HG02938 (cell line): ENCODE measurements around the gene IL17F.

Experiments used
- ATAC-seq: cut with Tn5 transposase; IDR thresholded peaks from one replicate; pipeline ENCODE4 v1.9.1; 2021; ENCODE audit warnings: mild to moderate bottlenecking, moderate library complexity; ENCODE audit not compliant: unreplicated experiment

The IL17F gene

DNA sequence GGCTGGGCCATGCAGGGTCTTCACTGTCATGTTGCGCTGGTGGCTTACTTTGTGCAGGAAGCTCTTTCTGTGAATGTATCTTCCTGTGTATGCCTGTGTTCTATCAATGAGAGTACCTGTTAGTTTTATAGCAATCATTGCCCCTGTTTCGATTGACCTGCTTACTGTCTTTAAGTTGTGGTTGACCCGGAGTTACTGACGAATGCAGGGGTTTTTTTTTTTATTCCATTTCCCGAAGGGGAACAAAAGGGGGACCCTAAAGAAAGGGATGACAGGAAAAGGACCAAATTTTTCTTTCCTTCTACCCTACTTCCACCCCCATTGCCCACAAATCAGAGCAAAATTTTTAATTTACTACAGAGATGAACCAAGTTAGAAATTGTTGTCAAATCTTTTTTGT, at the start of gene IL17F:
Gene IL17F, minus strand, starts transcription at position 101 of the 400 bp plus-strand sequence. Its CDS starts 71 bp downstream, at position 30.
- no peak for ATAC-seq

DNA sequence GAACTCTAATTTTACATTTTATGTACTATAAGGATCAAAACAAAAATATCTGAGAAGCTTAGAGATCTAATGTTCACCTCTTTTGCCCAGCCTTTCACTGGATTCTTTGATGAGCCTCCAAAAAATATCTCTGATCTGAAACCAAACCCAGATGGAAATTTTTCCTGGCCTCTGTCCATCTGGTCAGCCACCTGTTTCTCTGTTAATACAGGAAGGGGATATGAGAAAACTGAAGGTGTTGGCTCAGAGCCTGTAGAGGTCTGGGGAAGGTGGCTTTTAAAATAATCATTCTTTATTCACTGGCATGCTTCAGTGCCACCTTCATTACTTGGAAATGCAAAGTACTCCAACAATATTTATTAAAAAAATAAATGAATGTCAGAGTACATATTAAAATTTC, 48.8 kb upstream of the IL17F start:
- ATAC-seq: no peak

DNA sequence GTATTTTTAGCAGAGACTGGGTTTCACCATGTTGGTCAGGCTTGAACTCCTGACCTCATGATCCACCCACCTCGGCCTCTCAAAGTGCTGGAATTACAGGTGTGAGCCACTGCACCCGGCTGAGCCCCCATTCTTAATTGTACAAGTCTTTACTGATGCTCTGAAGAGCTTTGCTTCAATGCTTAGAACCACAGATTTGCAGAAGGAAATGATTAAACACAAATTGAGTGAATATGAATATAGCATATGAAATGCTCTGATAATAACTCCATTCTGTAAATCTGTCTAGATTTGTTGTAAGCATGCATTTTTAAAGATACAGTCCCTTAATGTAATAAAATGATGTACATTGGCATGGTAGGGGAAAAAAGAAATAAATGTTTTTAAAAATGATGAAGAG, 44.5 kb upstream of the IL17F start:
- ATAC-seq: no peak

DNA sequence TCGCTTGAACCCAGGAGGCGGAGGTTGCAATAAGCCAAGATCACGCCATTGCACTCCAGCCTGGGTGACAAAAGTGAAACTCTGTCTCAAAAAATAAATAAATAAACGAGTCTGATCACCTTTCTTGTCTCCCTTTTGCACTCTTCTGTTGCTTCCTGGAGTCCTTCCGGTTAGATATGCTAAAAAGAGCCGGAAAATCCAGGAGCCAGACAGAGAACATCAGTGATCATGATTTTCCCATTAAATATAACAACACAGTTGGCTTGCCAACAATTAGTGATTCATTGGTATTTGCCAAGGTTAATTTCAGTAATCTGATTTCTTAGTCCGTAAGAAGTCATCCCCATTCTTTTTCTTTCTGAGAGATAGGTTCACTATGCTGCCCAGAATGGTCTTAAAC, 43.9 kb upstream of the IL17F start:
- ATAC-seq: no peak

DNA sequence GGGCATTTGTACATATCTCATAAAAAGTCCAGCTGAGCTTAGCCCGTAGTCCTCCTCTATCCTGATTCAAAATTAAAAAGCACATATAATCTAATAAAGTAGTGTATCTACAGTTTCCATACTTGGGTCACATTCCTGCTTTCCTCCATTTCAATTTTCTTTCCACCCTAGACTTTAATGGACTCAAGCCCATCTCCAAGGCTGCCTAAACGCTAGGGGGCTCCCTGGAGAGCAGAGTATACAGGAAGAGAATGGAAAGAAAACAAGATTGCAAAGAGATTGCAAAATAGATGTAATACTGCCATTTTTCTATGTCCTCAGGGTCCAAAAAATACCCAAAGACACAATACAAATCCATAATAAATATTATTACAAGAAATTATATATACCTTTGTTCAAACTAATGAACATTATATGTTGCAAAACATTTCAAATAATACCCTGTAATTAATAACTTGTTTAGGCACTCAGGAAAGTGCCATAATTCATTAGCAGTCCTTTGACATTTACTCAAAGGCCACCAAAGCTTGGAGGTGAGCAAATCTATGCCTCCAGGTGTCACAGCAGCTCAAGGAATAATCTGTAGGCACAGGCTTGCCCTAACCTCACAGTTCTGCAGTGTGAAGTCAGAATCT, 42.6 kb upstream of the IL17F start:
- ATAC-seq: no peak

DNA sequence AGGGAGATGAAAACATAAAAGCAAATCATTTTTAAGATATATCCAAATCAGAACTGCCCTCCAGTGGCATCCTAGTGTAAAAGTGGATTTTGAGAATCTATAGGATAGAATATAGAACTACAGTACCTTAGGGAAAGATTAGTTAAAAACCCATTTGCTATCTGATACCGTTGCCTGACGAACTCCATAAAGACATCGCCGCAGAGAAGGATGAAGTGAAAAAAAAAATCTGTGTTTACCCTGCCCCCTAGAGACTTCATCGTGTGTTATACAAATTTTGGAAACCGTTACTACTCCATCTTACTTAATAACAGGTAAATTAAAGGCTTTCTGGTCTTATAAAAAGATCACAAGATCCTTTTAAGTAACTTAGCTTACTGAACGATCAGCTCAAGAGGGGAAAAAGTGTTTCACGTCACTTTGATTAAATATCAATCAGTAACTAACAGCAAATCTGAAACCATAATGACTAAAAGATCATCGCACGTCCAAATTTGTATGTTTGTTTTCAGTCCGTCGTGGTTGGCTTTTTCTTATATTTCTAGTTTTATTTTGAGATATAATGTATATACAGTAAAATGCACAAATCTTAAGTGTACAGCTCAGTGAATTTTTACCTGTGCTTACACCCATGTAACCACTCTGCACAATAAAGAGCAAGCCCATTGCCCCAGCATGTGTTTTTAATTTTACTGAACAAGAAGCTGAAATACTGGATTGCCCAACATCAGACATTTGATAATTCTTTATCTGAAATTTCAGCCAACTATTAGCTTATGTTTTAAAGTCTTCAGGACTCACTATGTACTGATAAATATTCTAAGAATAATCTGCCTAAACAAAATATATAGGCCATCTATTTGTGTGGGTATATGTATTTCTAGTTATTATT, 41.1 kb upstream of the IL17F start:
- ATAC-seq: no peak

DNA sequence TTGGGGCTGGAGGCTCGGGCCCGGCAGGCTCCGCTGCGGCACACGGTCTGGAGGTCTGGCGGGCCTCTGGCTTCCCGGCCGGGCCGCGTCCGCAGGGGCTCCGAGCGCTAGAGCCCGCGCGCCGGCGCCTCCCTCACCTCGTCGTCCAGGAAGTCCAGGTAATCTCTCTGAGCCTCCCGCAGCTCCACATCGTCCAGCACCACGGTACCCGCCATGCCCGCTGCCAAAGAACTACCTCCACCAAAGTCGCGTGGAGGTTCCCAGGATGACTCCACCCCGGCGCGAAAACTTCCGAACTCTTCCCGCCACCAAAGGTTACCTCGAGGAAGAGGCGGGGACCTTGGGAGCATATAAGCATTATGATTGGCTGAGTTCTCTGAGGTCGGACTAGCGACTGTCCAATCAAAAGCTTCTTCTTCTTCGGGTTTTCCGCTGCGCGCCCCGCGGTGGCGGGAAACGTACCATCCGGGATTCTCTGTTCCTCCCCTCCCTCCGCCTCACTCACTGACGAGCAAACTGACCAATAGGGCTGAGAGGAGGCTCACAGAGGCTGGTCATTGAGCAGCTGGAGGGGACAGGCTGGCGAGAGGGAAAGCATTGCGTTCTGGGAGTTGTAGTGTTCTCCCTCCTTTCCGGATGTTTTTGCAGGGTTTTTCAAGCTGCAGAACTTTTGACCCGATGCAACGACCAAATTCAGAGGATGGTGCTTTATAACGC, 40.3 kb upstream of the IL17F start, which contains the start of gene MCM3:
Gene MCM3, minus strand, starts transcription at position 283 of the 717 bp plus-strand sequence. Its CDS starts 68 bp downstream, at position 215.
- ATAC-seq: peak; percentile 96

DNA sequence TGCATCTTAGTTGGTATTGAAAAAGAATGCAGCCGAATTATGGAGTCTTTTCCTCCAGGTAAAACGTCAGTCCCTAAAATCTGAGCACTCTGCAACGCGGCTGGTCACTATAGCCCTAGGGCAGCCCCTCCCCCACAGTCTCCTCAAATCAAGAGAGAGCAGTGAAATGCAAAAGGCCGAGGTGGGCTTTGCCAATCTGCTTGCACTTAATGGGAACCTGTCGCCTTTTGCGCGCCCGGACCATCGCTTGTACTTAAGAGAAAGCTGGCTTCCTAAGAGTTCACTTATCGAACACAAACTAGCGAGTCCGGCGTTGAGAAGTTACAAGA, 39.8 kb upstream of the IL17F start:
- no peak for ATAC-seq

DNA sequence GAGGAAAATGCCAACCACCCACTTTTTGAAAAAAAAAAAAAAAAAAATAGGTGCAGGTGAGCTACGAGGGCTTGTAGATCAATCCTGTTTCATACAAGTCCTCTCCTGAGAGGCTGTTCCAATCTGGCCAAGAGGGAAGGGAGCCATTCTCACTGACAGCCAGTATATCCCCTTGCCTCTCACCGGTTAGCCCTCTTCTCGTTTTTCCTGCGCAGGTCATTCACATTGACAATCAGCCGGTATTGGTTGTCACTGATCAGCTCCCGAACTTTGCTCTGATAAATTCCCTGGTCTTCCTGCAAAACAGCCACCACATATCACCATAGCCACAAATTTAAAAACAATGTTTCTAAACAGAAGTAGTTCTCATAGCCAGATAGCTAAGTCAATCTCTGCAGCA, 38.8 kb upstream of the IL17F start:
- no peak for ATAC-seq

DNA sequence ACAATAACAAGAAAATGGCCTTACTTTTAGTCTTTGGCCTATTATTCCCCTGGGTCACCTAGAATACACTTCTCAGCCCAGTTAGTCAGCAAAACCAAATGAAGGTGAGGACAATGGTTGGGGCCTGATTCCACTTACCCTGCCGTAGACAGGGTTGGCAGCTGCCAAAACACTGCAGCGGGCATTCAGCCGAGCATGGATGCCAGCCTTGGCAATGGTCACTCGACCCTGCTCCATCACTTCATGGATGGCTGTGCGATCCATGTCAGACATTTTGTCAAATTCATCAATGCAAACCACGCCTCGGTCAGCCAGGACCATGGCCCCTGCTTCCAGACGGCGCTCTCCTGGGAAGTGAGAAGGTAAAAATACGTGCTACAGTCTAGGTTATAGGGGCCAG, 31.8 kb upstream of the IL17F start:
- no peak for ATAC-seq

DNA sequence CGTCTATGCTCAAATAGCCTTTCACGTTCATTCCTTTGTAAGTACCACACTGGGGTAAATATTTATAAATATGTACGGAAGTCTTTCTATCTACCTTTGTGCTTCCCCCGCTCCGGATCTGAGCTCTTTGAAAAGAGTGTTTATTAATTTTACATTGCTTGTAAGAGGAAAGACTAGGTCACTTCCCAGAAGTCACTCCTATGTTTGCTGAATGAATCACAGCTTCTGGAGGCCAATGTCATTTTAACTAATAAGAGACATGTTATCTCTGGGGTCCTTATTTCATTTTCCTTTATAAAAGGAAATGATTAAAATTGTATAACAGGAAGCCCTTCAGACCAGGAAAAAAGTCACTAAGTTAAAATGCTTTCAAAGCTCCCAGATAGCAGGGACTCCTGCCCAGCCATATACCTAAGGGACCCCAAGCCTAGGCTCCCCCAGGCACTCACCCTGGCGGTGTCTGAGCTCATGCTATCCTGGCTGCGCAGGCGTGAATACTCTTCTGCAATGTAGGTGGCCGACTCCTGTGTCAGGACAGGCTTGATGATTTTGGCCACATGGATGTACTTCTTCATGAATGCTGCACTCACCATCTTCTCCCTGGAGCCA, 27.7 kb upstream of the IL17F start:
- no peak for ATAC-seq

DNA sequence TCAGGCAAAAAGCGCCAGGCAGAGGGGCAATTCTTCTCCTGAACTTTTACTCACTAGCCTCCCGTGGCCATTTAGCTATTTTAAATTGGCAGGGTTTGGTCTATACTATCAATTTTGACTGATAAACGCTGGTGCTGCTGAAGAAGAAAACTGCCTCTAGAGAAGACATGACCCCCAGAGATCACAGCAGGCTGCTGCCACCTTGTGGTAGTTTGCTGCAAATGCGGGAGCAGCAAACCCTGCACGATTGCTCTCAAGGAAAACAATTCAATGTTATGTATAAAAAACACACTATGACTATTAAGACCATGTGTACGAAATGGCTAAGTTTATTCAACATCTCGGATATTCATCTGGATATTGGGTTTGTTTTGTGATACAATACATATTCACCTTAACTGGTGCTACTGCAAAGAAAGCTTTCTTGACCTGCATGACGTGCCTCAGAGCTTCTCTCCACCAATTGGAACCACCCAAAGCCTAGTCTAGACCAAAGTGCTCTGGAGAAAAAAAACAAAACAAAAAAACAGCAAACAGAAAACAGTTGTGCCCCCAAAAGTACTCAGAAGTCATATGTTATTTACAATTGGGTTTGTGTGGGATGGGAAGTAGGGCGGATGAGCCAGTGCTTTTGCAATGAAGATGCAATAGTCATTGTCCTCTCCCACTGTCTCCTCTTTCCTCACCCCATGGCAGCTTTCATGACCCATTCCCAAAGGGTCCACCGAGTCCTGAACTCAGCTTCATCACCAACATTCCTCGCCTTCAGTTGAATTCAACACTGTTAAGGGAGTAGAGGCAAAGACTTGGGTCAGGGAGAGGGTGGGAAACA, 19.6 kb upstream of the IL17F start:
- peak; percentile 56 for ATAC-seq

DNA sequence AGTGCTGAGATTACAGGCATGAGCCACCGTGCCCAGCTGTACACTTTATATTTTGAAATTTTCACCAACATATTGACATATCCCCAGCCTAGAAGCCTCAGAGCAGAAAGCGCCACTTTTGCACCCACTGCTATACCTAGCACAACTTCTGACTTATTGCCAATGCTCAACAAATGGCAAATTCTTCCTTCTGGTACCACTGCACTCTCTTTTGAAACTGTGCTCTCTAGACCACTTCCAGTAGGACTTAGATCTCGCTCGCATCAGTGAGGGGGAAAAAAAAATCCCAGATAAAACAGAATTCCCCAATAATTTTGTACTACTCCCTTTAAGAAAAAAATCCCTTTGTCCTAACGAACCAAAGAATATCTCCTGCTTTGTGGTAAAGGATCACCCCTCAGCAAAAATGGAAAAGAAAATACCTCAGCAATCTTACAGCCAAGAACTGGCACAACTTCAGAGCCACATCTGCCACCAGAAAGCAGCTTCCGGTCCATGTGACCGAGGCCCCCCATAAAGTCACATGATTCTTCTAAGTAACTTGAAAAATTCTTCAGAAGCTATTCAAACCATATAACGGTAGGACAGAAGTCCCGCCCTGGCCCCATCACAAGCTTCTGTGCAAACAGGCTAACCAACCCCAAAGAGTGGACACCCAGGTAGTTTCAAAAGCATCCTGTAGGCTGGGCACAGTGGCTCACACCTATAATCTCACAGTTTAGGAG, 18.5 kb upstream of the IL17F start:
- ATAC-seq: no peak

DNA sequence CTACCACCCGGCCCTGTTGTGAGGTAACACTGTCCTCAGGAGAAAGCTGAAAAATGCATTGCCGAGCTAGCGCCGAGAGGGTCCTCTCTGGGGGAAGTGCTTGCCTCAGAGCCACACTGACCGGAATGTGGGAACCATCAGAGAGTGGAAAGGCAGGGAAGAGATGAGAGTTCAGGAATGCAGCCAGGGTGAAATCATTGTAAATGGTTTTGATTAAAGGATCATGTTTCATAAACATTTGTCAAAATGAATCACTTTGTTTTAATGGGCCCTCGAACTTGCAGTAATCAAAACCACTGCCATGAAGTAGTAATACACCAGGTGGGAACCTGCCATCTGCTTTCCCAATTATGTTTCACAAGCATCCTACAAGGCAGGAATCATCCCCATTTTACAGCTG, 16.9 kb upstream of the IL17F start:
- no peak for ATAC-seq

DNA sequence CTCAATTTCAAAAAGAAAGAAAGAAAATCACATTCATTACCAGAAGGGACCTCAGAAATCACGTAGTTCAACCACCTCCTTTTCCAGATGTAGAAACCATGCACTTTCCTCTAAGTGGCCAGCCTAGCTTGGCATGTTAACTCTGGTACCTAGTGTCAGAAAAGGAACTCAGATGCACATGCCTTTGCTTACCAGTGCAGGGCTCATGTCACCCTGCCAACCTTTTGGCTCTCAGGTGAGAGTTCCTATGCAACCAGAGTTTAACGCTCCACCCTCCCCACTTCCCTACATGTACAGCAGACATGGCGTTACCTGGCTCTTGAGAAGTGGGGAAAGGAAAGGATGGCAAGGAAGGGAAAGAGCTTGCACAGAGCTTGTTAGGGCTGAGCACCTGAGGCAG, 16.3 kb upstream of the IL17F start:
- no peak for ATAC-seq

DNA sequence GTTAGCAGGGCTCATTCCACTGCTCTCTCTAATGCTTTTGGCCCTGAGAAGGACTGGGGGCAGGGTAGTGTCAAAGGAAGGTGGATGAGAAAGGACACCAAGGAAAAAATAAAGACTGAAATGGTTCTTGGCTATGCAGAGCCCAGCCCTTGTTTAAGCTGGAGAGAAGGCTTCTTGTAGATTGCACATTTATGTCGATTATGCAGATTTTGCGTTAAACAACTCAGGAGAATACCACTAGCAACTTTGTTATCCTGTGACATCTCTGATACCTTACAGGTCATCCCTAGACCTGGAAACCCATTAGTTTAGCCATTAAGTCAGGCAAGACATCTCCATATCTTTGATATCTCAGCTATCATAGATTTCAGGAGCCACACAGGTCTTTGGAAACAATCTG, 11.1 kb upstream of the IL17F start:
- ATAC-seq: no peak

DNA sequence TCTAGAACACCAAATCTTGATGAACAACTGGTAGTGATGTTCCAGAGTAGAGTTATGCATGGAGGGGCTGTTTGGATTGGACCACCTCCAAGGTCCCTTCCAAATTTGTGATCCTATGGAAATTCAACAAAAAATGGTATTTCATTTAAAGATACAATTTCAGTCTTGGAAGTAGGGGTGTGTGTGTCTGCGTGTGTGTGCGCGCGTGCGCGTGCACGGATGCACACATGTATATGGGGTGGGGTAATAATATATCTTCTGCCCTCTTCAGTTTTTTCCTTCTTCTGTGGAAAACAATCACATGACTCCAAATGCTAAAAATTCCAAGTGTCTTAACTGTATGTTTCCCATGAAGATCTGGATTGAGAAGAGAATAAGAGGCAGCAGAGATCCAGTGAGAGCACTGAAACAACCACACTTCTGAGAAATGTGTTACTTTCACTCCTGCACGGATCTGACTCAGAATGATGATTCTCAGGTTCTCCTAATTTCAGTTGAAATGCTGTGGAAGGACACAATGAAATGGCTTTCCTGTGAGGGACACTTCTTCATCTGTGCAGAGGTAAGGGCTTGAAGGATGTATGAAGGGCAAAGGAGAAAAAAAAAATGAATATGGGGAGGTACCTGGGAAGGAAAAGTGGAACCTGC, 10.6 kb upstream of the IL17F start:
- no peak for ATAC-seq

DNA sequence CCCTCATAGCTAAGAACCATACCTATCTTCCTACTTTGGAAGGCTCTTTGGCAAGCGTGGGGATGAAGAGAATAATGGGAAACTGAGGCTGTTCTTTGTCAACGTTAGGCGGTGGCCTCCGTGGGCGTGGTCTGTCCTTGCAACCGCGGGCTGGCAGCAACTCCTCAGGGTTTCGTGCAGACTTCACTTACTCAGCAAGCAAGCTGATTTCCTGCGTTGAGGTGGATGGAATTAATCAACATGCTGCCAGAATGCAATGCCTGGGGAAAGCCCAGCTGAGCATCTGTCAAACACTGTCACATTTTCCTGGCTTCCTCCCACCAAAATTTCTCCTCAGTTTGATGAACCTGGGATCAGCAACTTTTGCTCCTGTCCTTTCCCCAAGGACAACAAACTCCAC, 9.2 kb upstream of the IL17F start:
- no peak for ATAC-seq

DNA sequence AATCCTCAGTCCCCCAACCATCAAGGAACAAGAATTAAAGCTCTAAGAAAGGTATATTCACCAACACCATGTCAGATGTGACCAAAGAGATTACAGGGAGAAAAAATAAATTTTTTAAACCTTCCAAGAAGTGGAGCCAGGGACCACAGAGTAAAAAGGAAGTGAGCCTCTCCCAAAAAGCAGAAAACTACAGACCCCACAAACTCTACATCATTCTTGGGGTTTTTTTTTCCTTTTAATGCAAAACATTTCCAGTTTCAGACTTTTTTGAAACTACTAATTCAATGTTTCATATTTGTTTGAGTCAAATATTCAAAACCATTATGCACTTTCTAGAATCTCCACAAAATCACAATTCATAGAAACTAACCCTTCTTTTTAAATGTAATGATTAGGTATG, 6.8 kb upstream of the IL17F start:
- ATAC-seq: no peak
